ENCODE results near the gene CTDNEP1.

CTDNEP1 gene

GRCh38 chr17:7280519-7281073, 29.1 kb upstream of the CTDNEP1 start:
- peak; percentile 67 to 85 (median 78) for DNase-seq (ENCODE audit: low read depth in 3 of 3)

GRCh38 chr17:7279448-7279847, 27.9 kb upstream of the CTDNEP1 start:
- DNase-seq (ENCODE audit: low read depth in 3 of 3): no peak

GRCh38 chr17:7266784-7267183, 15.2 kb upstream of the CTDNEP1 start:
- DNase-seq (ENCODE audit: low read depth in 3 of 3): no peak

- DNase-seq (ENCODE audit: low read depth in 3 of 3): no peak
These were observed 12.2 kb upstream of the CTDNEP1 start for GRCh38 chr17:7263801-7264078.

- DNase-seq (ENCODE audit: low read depth in 3 of 3): no peak
These were observed 11.6 kb upstream of the CTDNEP1 start for GRCh38 chr17:7262935-7263800.

GRCh38 chr17:7262192-7262934, 10.8 kb upstream of the CTDNEP1 start, which contains the start of gene CLDN7:
Gene CLDN7 (minus strand): TSS chr17:7262478. CDS start chr17:7262043, 435 bp downstream.
- DNase-seq (ENCODE audit: low read depth in 3 of 3): no peak

GRCh38 chr17:7261379-7262191, 10.1 kb upstream of the CTDNEP1 start:
- DNase-seq (ENCODE audit: low read depth in 3 of 3): no peak

- DNase-seq (ENCODE audit: low read depth in 3 of 3): no peak
These were observed 9.3 kb upstream of the CTDNEP1 start for GRCh38 chr17:7260651-7261378.

GRCh38 chr17:7260151-7260550, 8.6 kb upstream of the CTDNEP1 start:
- DNase-seq (ENCODE audit: low read depth in 3 of 3): no peak

GRCh38 chr17:7259555-7259889, 8.0 kb upstream of the CTDNEP1 start:
- DNase-seq (ENCODE audit: low read depth in 3 of 3): no peak

GRCh38 chr17:7258731-7259554, 7.4 kb upstream of the CTDNEP1 start:
- no peak for DNase-seq (ENCODE audit: low read depth in 3 of 3)

- DNase-seq (ENCODE audit: low read depth in 3 of 3): no peak
These were observed 5.4 kb upstream of the CTDNEP1 start for GRCh38 chr17:7256766-7257456.

GRCh38 chr17:7254511-7254910, 3.0 kb upstream of the CTDNEP1 start:
- no peak for DNase-seq (ENCODE audit: low read depth in 3 of 3)

- no peak for DNase-seq (ENCODE audit: low read depth in 3 of 3)
These were observed 1.5 kb upstream of the CTDNEP1 start for GRCh38 chr17:7253082-7253481.

- peak; percentile 70 to 91 (median 82) for DNase-seq (ENCODE audit: low read depth in 3 of 3)
These were observed 876 bp upstream of the CTDNEP1 start, which contains the start of gene ELP5 for GRCh38 chr17:7252176-7253043. Gene ELP5 (plus strand): TSS chr17:7252215. CDS start chr17:7252551, 336 bp downstream.

GRCh38 chr17:7250695-7251627, 573 bp downstream of the CTDNEP1 start:
- DNase-seq (ENCODE audit: low read depth in 3 of 3): no peak

- DNase-seq (ENCODE audit: low read depth in 3 of 3): no peak
These were observed 1.7 kb downstream of the CTDNEP1 start for GRCh38 chr17:7249830-7250229.

- DNase-seq (ENCODE audit: low read depth in 3 of 3): no peak
These were observed 2.3 kb downstream of the CTDNEP1 start for GRCh38 chr17:7249214-7249613.
